RWPE2 (cell line): ENCODE measurements around the gene CMSS1.

Experiments
- ATAC-seq: fragments of 200-7000 bp; cut with Tn5 transposase; 3 replicates; pipeline ENCODE4 v1.9.1; 2021; ENCODE audit warnings: low read depth
- DNase-seq: peaks from one replicate; pipeline ENCODE4 v3.0.0-alpha.2; 2020; ENCODE audit warnings: low spot score
- H3K27ac ChIP-seq: fragments of 450-650 bp; 2 replicates; pipeline ENCODE4 v1.5.1; 2017; ENCODE audit warnings: mild to moderate bottlenecking; ENCODE audit not compliant: poor library complexity, severe bottlenecking
- H3K27me3 ChIP-seq: fragments of 250-450 bp; sonication (Bioruptor Pico); 2 replicates; pipeline ENCODE4 v1.5.1; 2021; ENCODE audit warnings: mild to moderate bottlenecking, moderate library complexity; ENCODE audit not compliant: insufficient read depth, poor library complexity, severe bottlenecking
- H3K36me3 ChIP-seq: fragments of 250-450 bp; sonication (Bioruptor Pico); 2 replicates; pipeline ENCODE4 v1.5.1; 2020; ENCODE audit warnings: low read depth, mild to moderate bottlenecking, moderate library complexity
- H3K4me1 ChIP-seq: fragments of 250-450 bp; sonication (Bioruptor Pico); 2 replicates; pipeline ENCODE4 v1.5.1; 2021; ENCODE audit warnings: mild to moderate bottlenecking, moderate library complexity; ENCODE audit not compliant: insufficient read depth, poor library complexity, severe bottlenecking
- H3K4me3 ChIP-seq: fragments of 250-450 bp; sonication (Bioruptor Pico); 2 replicates; pipeline ENCODE4 v1.5.1; 2021; ENCODE audit warnings: mild to moderate bottlenecking, moderate library complexity; ENCODE audit not compliant: severe bottlenecking
- H3K9me3 ChIP-seq: fragments of 250-450 bp; sonication (Bioruptor Pico); 2 replicates; pipeline ENCODE4 v1.5.1; 2021; ENCODE audit warnings: mild to moderate bottlenecking, moderate library complexity; ENCODE audit not compliant: severe bottlenecking
- CTCF ChIP-seq: fragments of 450-650 bp; IDR thresholded peaks from one replicate; pipeline ENCODE4 v1.5.1; 2017; ENCODE audit warnings: mild to moderate bottlenecking, moderate library complexity; ENCODE audit not compliant: poor library complexity, severe bottlenecking

CMSS1 gene

GRCh38 chr3:100040451-100041225, 223.0 kb downstream of the CMSS1 start:
- no peak overlapping the region for H3K4me3 ChIP-seq
- H3K9me3 ChIP-seq = no peaks in the 10 kb centered on the region
- peaks cover 38% of the 10 kb centered on the region for H3K4me1 ChIP-seq
- H3K27me3 ChIP-seq = no peaks in the 10 kb centered on the region
- H3K36me3 ChIP-seq = no peaks in the 10 kb centered on the region
- H3K27ac ChIP-seq = peak overlapping the region; percentile 99
- TF ChIP-seq CTCF = no peak
- no peak for ATAC-seq
- DNase-seq = no peak

GRCh38 chr3:100041328-100041749, 223.7 kb downstream of the CMSS1 start:
- ATAC-seq (peak; percentile 45), DNase-seq (no peak)
- Histone ChIP-seq H3K4me1 (peaks cover 45% of the 10 kb centered on the region), H3K27ac (peak overlapping the region; percentile 99), H3K27me3 (no peaks in the 10 kb centered on the region), H3K9me3 (no peaks in the 10 kb centered on the region), H3K36me3 (no peaks in the 10 kb centered on the region), H3K4me3 (no peak overlapping the region)
- TF ChIP-seq CTCF = no peak

- Histone ChIP-seq H3K9me3 (no peaks in the 10 kb centered on the region), H3K27ac (peak overlapping the region; percentile 99), H3K27me3 (no peaks in the 10 kb centered on the region), H3K4me3 (no peak overlapping the region), H3K4me1 (peaks cover 54% of the 10 kb centered on the region), H3K36me3 (no peaks in the 10 kb centered on the region)
- no peak for TF ChIP-seq CTCF
- DNase-seq (no peak), ATAC-seq (peak; percentile 84)
Observed at GRCh38 chr3:100042166-100042981, 224.7 kb downstream of the CMSS1 start.

- no peak overlapping the region for H3K4me3 ChIP-seq
- H3K27me3 ChIP-seq = no peaks in the 10 kb centered on the region
- H3K4me1 ChIP-seq = peaks cover 62% of the 10 kb centered on the region
- H3K36me3 ChIP-seq = no peaks in the 10 kb centered on the region
- DNase-seq (no peak), ATAC-seq (no peak)
- no peaks in the 10 kb centered on the region for H3K9me3 ChIP-seq
- TF ChIP-seq CTCF = no peak
- peak overlapping the region; percentile 99 for H3K27ac ChIP-seq
Observed at GRCh38 chr3:100043271-100043670, 225.6 kb downstream of the CMSS1 start.

- DNase-seq (no peak), ATAC-seq (no peak)
- no peaks in the 10 kb centered on the region for H3K36me3 ChIP-seq
- peak overlapping the region; percentile 99 for H3K27ac ChIP-seq
- H3K4me1 ChIP-seq = peaks cover 66% of the 10 kb centered on the region
- TF ChIP-seq CTCF = no peak
- H3K4me3 ChIP-seq = no peak overlapping the region
- H3K27me3 ChIP-seq = no peaks in the 10 kb centered on the region
- no peaks in the 10 kb centered on the region for H3K9me3 ChIP-seq
Observed at GRCh38 chr3:100044369-100044768, 226.7 kb downstream of the CMSS1 start.
